Left ventricle myocardium superior (tissue), 1 donor: Measurements from ENCODE around the gene HOXD4. TPM values are rescaled to one million over a fixed set of nuclear protein-coding genes. Genes with fewer than 3 reads are reported as not detected.

Experiments used
- ATAC-seq: fragments of 200-7000 bp; cut with Tn5 transposase; one replicate; pipeline ENCODE4 v1.9.1; 2020; ENCODE audit warnings: mild to moderate bottlenecking, moderate library complexity
- DNase-seq: peaks from one replicate; pipeline ENCODE4 v3.0.0-alpha.2; 2020
- intact Hi-C: fragments of 100-400 bp; cut with micrococcal nuclease; formaldehyde crosslinking; loops from one replicate; pipeline ENCODE4 v1.11.0; 2022
- total RNA-seq: library from RNA; stranded (reverse); fragmentation: NEBNext Ultra II Directional; extraction: Animal tissue kit (Norgen Biotek cat#: 25700); gene quantifications from one replicate; pipeline ENCODE4 v1.2.1, GENCODE V29; 2021
- donor health status: DM: no; HTN: yes; CAD: no; lungs with severe emphysema.

The HOXD4 gene
- total RNA-seq, 1 donor from 2014 or later = 0.22 TPM

DNA sequence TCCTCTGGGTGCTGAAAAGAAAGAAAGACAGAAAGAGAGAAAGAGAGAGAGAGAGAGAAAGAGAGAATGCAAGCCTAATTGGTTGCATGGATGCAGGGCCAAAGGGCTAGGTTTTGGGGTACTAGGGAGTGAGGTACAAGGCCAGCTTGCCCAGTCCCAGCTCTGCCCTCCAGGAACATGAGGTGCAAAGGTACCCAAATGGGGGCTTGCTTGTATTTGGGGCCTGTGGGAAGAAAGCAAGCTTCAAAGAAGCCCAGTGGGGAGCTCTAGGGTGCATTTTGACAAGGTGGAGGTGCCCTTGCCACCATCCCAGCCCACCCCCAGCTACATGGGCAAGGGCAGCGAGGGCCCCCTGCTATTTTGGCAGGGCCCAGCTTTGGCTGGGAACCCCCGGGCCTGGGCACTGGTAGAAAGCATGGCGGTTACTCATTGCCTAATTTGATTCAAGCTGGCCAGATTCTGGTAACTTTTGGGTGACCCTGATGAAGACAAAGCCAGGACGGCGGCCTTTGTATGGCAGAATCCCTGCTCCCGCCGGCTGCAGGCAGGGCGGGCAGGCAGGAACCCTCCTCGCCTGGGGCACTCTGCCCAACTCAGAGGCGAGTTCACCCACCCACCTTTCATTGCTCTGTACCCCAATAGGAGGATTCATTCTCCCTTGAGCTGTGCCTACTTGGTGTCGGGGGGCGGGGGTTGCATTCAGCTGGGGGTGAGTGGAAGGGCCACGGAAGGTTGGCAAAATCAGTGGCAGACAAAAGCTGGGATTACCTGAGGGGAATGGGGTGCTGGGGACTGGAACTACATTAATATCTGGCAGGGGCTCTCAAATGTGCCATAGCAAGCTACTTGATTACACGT, 537 bp upstream of the HOXD4 start:
- intact Hi-C loops = no loop called here
- ATAC-seq (no peak), DNase-seq (no peak)

GRCh38 chr2:176152350-176153181, 1.2 kb downstream of the HOXD4 start:
- intact Hi-C loops = no loop called here
- no peak for DNase-seq
- ATAC-seq = no peak

DNA sequence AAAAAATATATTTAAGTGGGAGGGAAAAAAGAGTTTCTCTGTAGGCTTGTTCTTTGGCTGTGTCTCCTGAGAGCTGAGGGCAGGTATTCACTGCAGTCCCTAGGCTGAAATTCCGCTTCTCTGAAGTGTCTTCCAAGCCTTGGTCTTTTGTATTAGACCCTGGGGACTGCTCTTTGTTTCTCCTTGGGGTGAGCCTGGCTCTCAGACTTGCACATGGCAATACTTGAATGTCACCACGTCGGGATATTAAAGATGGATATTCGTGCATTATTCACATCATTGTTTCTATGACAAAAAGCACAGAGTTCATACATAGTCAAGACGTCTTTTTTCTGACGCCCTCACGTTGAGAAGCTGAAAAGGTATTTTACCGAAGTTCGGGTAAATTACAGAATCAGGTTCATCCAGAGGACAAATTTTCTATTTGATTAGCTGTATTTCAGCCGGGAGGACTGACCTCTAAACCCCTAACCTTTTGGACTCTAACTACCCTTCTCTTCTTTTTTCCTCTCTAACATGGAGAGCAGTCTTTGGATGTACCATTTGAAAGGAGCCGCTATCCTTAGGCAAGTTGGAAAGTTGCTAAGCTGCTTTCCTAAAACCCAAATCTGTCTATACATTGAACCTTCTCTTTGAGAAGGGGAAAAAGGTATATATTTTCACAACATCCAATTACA, 3.4 kb downstream of the HOXD4 start:
- intact Hi-C loops = no loop called here
- ATAC-seq = no peak
- DNase-seq = no peak

DNA sequence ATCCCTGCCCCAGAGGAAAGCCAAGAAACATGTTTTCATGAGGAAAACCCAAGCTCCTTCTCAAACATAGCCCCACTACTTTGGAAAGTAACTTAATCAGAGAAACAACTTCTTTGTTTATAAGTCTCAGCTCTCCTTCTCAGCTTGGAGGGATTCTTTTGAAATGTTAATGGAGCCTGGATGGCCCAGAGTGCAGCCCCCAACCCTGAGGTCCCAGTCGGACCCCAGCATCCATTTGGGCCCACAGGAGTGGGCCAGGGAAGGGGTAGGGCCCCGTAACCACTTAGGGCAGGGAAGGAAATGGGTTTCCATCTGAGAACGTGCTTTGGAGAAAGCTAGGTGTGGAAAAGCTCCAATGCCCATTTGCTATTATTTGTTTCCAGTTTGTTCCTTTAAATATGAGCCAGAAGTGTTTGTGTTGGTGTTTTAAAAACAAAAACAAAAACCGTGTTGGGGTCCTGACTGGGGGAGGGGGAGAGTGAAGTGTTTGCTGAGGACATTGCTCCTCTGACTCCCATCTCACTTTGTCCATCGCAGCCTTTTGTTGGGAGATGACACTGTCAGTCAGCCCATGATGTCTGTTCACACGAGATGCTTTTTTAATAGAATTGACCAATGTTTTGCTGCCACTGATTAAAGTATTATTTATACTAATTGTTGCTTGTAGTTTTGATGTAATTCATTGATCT, 4.2 kb downstream of the HOXD4 start:
- intact Hi-C loops = no loop called here
- ATAC-seq = no peak
- DNase-seq = no peak

- no peak for ATAC-seq
- DNase-seq = no peak
- intact Hi-C loops = no loop called here
Measured at GRCh38 chr2:176156301-176156806, 5.0 kb downstream of the HOXD4 start.

GRCh38 chr2:176156807-176157498, 5.6 kb downstream of the HOXD4 start, which contains the start of gene HOXD3:
TSS of gene HOXD3 (plus strand) at chr2:176157307. CDS start at chr2:176169115, 11,808 bp downstream.
- intact Hi-C loops = no loop called here
- ATAC-seq = no peak
- no peak for DNase-seq

GRCh38 chr2:176157499-176158185, 6.3 kb downstream of the HOXD4 start:
- no peak for DNase-seq
- ATAC-seq = no peak
- intact Hi-C loops = no loop called here

DNA sequence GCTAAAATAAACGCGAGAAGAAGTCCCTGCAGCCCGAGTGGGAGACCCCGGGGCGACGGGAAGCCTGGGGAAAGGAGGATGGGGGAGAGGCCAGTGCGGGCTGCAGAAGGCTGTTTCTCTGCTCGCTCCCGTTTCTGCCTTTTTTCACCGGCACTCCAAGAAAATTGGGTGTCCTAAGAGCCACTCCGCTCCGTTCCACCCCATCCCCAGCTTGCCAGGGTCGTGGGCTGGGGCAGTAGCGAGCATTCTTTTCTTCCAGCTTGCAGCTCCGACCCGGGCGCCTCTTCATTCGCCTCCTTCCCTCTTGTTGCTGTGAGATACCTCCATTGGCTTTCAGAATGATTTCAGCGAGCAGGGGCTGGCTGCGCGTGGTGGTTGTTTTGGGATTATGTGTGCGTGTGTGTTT, 6.8 kb downstream of the HOXD4 start:
- intact Hi-C loops = no loop called here
- DNase-seq (no peak), ATAC-seq (no peak)

- ATAC-seq = no peak
- intact Hi-C loops = no loop called here
Measured at GRCh38 chr2:176158855-176159662, 7.7 kb downstream of the HOXD4 start.

DNA sequence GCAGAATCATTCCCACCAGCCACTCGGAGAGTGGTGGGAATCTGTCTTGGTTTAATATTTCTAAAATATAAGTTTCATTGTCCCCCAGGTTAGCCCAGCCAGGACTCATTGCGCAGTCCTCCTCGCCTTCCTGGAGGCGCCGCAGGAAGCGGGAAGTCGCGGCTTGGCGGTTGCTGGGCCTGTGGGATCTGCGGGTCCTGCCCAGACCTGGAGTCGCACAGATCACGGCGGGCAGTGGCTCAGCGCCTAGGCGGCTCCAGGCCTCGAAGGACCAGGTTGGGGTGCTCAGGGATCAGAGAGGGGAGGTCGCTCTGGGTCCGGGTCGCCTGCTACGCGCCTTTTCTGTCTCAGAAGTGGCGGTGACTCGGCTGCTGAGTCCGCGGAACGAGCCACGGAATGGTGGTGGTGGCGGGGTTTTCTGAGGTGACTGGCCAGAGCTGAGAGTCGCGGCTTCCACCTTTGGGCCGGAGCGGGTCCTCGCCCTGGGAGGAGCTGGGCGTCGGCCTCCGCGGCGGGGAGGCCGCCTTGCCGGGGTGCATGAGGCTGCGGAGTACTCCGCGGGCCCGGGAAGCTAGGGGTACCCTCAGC, 8.4 kb downstream of the HOXD4 start:
- DNase-seq (no peak), ATAC-seq (no peak)
- intact Hi-C loops = no loop called here

More at GRCh38 chr2:176158855-176159662, 7.7 kb downstream of the HOXD4 start:
- DNase-seq = no peak

DNA sequence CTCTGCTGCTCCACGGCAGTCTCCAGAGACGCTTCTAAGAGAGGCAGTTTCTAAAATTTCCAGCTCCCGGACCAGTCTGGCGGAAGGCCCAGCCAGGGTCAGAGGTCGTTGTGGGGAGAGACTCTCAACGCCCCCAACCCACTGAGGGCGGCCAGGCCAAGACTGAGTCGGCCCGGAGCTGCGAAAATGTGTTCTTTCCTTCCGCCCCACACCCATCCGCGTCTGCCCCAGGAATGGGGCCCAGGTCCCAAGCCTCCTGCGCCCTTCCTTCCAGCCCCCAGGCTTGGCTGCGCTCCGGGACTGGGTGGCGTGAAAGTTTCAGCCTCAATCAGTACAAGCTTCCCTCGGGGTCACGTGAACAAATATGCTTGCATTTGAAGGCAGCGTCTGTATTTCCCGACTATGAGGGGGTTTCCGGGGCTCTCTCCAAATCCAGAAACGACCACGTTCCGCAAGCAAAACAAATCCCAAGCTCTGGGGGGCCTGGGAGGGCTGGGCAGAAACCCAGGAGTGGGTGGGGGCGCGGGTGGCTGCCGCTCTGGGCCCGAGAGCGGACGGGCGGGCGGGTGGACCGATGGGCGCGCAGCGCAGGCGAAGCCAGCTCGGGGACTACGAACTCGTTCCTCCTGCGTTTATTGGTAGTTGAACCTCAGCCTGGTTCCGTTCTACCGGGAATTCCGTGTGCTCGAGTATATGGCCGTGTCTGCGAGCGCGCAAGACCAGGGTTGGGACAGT, 9.1 kb downstream of the HOXD4 start:
- no peak for ATAC-seq

GRCh38 chr2:176160986-176161824, 9.9 kb downstream of the HOXD4 start:
- intact Hi-C loops = no loop called here
- ATAC-seq (no peak), DNase-seq (no peak)

More for the DNA sequence above, 9.1 kb downstream of the HOXD4 start:
- DNase-seq = no peak
- intact Hi-C loops = no loop called here

- DNase-seq (no peak), ATAC-seq (no peak)
- intact Hi-C loops = no loop called here
Measured at GRCh38 chr2:176161825-176162626, 10.7 kb downstream of the HOXD4 start.

GRCh38 chr2:176162911-176163671, 11.7 kb downstream of the HOXD4 start:
- ATAC-seq = no peak
- intact Hi-C loops = no loop called here
- DNase-seq = no peak
